ENCODE results near the gene MVB12B.

The MVB12B gene

DNA sequence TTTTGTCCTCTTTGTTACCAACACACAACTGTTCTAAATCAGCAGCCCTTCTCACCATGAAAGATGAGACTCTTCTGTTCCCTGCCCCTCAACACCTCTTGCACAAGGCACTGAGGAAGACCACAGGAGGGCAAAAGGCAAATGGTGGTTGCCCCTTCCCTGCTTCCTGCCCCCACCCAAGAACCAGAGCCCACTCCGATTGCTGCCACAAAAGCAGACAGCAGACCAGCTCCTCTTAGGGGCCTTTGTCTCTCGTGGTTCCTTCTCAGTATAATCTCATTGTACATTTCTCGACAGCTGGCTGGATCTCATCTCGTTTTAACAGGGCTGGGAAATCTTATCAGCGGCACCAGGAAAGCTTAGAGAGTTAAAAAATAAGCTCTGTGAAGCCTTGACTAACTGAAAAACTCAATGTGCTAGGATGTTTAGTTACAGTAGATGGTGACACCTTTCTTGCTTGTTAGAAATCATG lies 1.1 kb downstream of the MVB12B start:
- DNase-seq (ENCODE audit: extremely low spot score, insufficient read length, low read depth) (no peak), FAIRE-seq (no peak)

- FAIRE-seq, result no peak
- DNase-seq (ENCODE audit: extremely low spot score, insufficient read length, low read depth), result no peak
Measured at GRCh38 chr9:126328407-126328806, 1.8 kb downstream of the MVB12B start.

DNA sequence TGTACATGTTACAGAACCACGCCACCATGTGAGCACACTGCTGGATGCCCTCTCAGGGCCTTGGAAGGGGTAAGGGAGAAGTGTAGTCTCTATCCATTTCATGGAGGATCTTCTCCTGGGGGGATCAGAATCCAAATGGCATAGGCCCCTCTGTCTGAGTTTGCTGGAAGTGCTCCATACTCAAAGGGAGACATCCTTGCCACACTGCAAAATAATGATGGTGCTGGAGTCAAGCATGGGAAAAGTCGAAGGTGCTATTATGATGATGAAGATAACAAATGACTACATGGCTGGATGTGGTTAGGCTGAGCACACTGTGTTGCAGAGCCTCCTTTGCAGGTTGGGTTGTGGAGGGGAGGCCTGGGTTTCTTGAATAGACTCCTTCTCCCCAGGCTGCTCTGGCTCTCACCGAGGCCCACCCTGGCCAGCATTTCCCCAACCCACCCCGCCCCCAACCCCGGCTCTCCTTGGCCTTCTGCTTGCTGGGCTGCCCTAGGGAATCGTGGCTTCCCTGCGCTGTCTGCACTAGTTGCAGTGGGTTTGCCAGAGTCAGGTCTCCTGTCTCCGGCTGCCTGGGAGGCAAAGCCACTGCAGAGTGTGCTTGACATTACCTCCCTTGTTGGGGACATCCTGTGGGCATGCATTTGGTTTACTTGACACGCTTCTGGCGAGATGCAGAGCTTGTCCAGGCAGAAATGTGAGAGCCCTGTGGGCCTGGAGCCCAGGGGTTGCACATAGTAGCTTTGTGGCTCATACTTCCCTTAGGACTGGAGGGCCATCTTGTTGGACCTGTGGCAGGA lies 3.0 kb downstream of the MVB12B start:
- no peak for FAIRE-seq
- no peak for DNase-seq (ENCODE audit: extremely low spot score, insufficient read length, low read depth)

GRCh38 chr9:126330536-126330935 lies 3.9 kb downstream of the MVB12B start:
- FAIRE-seq, result no peak
- no peak for DNase-seq (ENCODE audit: extremely low spot score, insufficient read length, low read depth)

GRCh38 chr9:126331964-126332748 lies 5.5 kb downstream of the MVB12B start:
- no peak for DNase-seq (ENCODE audit: extremely low spot score, insufficient read length, low read depth)
- no peak for FAIRE-seq

- FAIRE-seq (no peak), DNase-seq (ENCODE audit: extremely low spot score, insufficient read length, low read depth) (no peak)
Measured at GRCh38 chr9:126334721-126335621, 8.3 kb downstream of the MVB12B start.

DNA sequence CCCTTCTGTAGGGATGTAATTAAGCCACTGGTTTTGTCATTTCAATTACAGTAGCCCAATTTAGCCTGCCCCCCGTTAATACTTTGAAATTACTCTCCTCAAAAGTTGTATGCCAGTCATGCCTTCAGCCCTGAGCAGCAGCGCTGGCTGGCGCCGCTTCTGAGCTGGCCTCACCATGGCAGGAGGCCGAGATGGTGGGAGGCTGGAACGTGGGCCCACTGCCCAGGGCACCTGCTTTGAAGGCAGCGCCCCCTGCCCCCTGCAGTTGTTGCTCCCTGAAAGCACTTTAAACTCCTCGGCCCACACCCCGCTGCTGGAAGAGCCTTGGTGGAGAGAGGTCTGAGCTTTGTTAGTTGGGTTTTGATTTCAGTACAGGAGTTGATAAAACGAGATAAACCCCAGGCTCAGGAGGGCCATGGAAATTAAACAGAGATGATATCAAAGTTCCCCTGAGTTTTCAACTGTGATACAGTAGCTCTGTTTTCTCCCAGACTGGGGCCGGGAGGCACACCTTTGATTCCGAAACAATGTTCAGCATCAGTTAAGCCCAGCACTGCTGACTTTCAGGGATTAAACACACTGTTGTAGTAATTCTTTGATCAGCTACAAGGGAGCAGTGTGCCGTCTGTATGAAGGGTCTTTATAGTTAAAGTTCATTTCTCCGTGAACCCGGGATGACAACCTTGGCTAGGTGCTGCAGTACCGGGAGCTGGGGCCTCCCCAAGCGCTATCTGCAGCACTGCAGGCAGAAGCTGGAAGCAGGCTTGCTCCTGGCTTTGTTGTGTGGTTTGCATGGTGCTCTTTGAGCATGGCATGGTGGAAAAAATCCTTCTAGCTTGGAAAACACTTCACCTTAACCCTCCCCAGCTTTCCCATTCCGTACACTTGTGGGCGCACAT lies 9.5 kb downstream of the MVB12B start:
- DNase-seq (ENCODE audit: extremely low spot score, insufficient read length, low read depth) (no peak), FAIRE-seq (no peak)

- FAIRE-seq (no peak), DNase-seq (ENCODE audit: extremely low spot score, insufficient read length, low read depth) (no peak)
Measured at GRCh38 chr9:126336736-126337325, 10.2 kb downstream of the MVB12B start.

- DNase-seq (ENCODE audit: extremely low spot score, insufficient read length, low read depth) (no peak), FAIRE-seq (no peak)
Measured at GRCh38 chr9:126337729-126338372, 11.2 kb downstream of the MVB12B start.

DNA sequence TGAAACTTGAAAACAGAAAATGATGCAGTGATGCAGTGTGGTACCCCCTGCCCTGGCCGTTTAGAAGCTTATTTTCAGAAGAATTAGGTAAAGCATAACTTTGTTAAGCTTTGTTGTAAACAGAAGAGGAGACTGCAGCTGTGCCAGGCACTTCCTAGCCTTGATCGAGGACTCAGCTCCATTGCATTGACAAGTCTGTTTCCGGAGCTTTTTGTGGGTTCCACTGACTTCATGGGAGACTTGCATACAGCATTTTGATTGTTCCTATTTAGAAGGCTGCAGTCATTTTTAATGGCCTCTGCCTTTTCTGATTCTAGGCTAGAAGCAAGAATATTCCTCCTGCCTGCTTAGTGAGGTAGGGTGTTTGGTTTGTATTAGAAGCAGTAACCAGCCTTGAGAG lies 12.3 kb downstream of the MVB12B start:
- no peak for DNase-seq (ENCODE audit: extremely low spot score, insufficient read length, low read depth)
- FAIRE-seq, result no peak

- no peak for DNase-seq (ENCODE audit: extremely low spot score, insufficient read length, low read depth)
- no peak for FAIRE-seq
Measured at GRCh38 chr9:126341426-126341825, 14.8 kb downstream of the MVB12B start.

DNA sequence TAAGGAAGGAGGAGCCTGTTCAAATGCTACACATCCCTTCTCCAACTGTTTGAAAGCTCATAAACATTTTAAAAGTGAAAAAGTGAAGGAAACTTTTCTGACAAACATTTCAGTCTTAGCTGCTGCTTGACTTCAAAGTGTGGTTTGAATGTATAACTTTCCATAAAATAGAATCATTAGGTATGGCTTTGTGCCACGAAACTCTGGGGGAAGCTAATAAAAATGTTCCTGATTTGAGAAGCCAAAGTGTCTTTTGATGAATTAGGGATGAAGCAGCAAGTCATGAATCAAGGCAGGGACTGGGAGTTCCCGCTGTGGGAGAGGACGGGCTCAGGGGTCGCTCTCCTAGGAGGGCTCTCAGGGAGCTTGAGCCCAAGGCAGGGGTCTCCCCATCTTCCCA lies 15.3 kb downstream of the MVB12B start:
- DNase-seq (ENCODE audit: extremely low spot score, insufficient read length, low read depth) (no peak), FAIRE-seq (no peak)

- FAIRE-seq, result no peak
- no peak for DNase-seq (ENCODE audit: extremely low spot score, insufficient read length, low read depth)
Measured at GRCh38 chr9:126342621-126343031, 16.0 kb downstream of the MVB12B start.

- DNase-seq (ENCODE audit: extremely low spot score, insufficient read length, low read depth) (no peak), FAIRE-seq (no peak)
Measured at GRCh38 chr9:126343271-126343700, 16.7 kb downstream of the MVB12B start.

GRCh38 chr9:126346031-126346430 lies 19.4 kb downstream of the MVB12B start:
- no peak for FAIRE-seq
- no peak for DNase-seq (ENCODE audit: extremely low spot score, insufficient read length, low read depth)

- no peak for DNase-seq (ENCODE audit: extremely low spot score, insufficient read length, low read depth)
- no peak for FAIRE-seq
Measured at GRCh38 chr9:126347093-126347492, 20.5 kb downstream of the MVB12B start.

DNA sequence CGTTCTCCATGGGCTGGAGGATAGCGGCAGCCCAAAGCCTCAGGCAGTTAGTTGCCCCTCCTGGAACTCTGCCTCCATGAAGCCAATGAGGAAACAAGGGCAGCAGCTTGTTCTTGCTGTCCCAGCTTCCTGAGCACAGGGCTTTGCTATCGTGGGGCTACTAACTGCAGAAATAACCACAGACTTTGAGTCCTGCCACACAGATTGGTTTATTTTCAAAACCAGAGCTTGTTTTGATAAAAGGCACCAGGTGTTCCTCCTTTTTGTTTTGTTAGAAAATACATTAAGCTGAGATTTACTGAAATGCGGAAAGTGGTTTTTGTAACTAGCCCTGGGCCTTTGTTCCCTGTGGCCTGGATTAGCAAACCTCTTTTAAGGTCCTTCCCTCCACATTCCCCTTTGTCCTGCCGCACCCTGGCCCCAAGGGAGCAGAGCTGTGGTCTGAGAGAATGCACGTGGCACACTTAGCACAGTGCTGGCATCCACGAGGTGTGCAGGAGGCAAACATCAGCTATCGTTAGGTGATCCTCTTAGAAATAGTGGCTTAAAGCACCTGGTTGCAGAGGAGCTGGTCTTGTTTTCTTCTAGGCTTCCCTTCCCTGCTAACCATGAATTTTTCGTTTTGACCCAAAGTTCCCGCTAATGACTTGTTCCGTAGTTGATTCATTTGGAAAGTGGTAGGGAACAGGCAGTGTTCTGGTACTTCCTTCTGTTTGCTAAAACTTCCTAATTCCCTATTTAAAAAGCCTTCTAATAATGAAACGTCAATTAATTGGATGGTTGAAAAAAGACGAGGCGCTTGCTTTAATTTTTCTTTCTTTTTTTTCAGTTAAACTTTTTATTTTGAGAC lies 21.5 kb downstream of the MVB12B start:
- FAIRE-seq (no peak), DNase-seq (ENCODE audit: extremely low spot score, insufficient read length, low read depth) (no peak)
